ENCODE results near the gene NLGN1.

NLGN1 gene

DNA sequence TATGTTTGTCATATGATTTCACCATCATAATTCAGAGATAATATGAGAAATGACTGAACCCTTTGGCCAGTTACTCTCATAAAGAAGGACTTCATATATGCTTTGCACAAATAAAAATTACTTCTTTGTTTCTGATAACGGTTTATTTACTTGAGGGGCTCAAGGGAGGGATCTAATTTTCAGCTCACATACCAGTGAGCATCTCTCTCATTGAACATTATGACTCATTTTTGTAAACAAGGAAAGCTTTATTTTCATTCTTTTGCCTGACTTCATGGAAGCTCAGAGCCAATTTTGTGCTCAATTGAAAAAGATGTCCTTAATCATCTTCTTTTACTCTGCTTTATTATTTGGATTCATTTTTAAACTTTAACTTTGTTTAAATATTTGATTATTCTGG lies 5.8 kb downstream of the NLGN1 start:
- DNase-seq (ENCODE audit: low read depth), result no peak
- H3K4me3 ChIP-seq (ENCODE audit: low read depth, low read length), result no peak overlapping the region
- TF ChIP-seq, protein P1, sequence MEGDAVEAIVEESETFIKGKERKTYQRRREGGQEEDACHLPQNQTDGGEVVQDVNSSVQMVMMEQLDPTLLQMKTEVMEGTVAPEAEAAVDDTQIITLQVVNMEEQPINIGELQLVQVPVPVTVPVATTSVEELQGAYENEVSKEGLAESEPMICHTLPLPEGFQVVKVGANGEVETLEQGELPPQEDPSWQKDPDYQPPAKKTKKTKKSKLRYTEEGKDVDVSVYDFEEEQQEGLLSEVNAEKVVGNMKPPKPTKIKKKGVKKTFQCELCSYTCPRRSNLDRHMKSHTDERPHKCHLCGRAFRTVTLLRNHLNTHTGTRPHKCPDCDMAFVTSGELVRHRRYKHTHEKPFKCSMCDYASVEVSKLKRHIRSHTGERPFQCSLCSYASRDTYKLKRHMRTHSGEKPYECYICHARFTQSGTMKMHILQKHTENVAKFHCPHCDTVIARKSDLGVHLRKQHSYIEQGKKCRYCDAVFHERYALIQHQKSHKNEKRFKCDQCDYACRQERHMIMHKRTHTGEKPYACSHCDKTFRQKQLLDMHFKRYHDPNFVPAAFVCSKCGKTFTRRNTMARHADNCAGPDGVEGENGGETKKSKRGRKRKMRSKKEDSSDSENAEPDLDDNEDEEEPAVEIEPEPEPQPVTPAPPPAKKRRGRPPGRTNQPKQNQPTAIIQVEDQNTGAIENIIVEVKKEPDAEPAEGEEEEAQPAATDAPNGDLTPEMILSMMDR (IDR thresholded peaks at IDR 0.05; ENCODE audit: insufficient read depth, low read depth, low read length, missing control alignments), result no peak

DNA sequence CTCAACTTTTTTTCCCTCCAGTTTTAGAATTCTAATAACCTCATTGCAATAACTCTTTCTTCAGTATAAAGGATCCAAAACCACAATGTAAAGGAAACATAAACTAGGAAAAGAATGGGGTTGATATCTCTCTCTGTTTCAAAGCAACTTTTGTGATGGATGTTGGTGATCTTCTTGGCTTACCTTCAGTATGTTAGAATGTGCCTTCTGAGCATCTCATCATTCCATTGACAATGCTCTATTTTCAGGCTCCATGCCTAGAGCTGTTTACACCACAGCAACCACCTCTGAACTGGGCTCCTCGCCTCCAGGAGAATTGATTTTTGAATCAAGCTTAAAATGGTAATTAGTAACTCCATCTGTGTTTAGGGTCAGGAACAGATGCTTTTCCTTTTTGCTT lies 6.6 kb downstream of the NLGN1 start:
- TF ChIP-seq, protein P1 (IDR thresholded peaks at IDR 0.05; ENCODE audit: insufficient read depth, low read depth, low read length, missing control alignments), result no peak
- no peak overlapping the region for H3K4me3 ChIP-seq (ENCODE audit: low read depth, low read length)
- no peak for DNase-seq (ENCODE audit: low read depth)

DNA sequence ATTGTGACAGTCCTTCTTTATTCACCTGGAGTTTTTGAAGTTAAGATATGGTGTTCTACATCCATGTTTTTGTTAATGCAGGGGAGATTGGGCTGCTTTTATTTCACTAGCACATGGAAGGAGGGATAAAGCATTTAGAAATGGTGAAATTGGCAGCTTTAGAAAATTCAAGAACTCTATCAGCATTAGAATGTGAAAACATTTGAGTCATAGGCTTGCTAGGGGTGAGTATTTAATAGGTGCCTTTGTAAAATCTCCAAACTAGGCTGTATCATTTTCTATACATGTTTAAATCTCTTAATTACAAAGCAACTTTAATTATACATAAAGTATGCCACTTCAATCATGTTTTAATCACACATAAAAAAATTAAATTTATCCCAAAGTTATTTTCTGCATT lies 12.9 kb downstream of the NLGN1 start:
- no peak for DNase-seq (ENCODE audit: low read depth)
- no peak overlapping the region for H3K4me3 ChIP-seq (ENCODE audit: low read depth, low read length)
- TF ChIP-seq, protein P1 (IDR thresholded peaks at IDR 0.05; ENCODE audit: insufficient read depth, low read depth, low read length, missing control alignments), result no peak

DNA sequence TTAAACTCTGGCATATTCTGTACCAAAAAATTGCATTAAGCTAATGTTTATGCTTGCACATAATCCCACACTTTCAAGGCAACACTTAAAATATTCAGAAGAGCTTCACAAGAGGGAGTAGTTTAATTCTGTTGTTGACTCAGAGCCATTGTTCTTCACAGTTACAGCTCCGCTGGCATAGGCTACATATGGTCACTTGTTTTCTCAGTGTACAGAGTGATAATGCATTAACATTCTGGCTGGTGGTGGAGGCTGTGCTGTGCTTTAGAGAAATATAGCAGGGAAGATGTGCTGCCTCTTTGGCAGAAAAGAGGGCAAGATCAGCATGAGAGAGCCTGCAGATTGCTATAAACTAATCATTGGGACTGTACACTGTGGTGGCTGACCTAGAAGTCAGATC lies 13.3 kb downstream of the NLGN1 start:
- DNase-seq (ENCODE audit: low read depth), result no peak
- TF ChIP-seq, protein P1 (IDR thresholded peaks at IDR 0.05; ENCODE audit: insufficient read depth, low read depth, low read length, missing control alignments), result no peak

DNA sequence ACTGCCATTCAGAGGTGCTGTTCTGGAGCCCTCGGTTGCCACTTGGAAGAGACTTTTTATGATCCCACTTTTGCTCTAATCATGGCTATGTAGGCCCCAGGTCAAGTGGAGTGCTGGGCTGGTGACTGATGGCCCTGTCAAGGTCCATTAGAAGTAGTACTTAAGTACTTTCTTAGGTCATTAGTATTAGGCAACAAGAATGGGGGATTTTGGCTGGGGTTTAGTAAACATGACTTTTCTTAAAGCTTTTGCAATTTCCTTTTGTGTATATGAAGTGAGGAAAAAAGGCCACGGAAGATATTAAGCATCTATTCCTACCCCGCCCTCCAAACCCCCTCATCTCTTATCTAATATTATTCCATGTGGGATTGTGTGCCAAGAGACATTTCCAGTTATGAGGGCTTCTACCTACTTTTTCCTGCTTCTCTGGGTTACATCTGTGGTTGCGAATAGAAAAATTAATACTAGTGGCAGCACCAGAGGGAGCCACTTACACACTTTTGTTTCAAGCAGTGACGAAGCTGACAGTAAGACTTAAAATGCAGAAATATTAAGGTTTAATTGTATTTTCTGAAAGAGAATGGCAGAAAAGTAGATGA lies 13.9 kb downstream of the NLGN1 start:
- DNase-seq (ENCODE audit: low read depth), result no peak
- TF ChIP-seq, protein P1 (IDR thresholded peaks at IDR 0.05; ENCODE audit: insufficient read depth, low read depth, low read length, missing control alignments), result no peak
- no peak overlapping the region for H3K4me3 ChIP-seq (ENCODE audit: low read depth, low read length)

More for the DNA sequence above, 13.3 kb downstream of the NLGN1 start:
- no peak overlapping the region for H3K4me3 ChIP-seq (ENCODE audit: low read depth, low read length)

DNA sequence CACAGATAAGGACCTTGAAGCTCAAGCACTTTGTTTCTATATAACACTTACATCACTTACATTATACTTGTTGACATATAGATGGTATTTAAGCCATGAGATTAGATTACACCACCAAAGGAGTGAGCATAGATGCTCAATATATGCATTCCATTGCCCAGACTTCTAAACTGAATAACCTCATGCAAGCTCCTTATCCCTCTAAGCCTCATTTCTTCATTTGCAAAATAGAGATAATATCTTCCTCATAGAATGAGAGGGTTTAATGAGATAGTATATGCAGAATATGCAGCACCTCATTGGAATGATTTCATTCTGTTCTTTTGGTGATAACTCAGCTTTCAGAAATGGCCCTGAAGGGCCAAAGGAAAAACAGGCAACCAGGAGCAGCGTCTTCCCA lies 18.5 kb downstream of the NLGN1 start:
- no peak overlapping the region for H3K4me3 ChIP-seq (ENCODE audit: low read depth, low read length)
- TF ChIP-seq, protein P1 (IDR thresholded peaks at IDR 0.05; ENCODE audit: insufficient read depth, low read depth, low read length, missing control alignments), result no peak
- no peak for DNase-seq (ENCODE audit: low read depth)

DNA sequence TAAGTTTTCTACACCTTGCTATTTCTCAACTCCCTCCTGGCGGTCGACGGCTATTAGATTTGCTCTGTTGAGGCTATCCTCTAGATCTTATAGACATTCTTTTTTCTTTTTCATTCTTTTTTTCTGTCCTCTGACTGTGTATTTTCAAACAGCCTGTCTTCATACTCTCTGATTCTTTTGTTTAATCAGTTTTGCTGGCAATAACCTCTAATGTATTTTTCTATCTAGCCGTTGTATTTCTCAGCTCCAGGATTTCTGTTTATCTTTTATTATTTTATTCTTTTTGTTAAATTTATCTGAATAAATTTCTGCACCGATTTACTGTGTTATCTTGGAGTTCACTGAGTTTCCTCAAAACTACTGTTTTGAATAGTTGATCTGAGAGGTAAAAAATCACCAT lies 31.5 kb downstream of the NLGN1 start:
- no peak overlapping the region for H3K4me3 ChIP-seq (ENCODE audit: low read depth, low read length)
- TF ChIP-seq, protein P1 (IDR thresholded peaks at IDR 0.05; ENCODE audit: insufficient read depth, low read depth, low read length, missing control alignments), result no peak
- no peak for DNase-seq (ENCODE audit: low read depth)

Data from GM12865 (cell line).